Hepatocyte (in vitro differentiated cells): ENCODE data around the gene ANO2. TPM values are rescaled to one million over a fixed set of nuclear protein-coding genes. Genes with fewer than 3 reads are reported as not detected.
"Not testable (repeated sequence)": the region's sequence is repeated elsewhere in the genome, so short reads cannot be mapped to it uniquely, and the experiment has no call there.

Experiments used
- DNase-seq: peaks from one replicate; pipeline ENCODE4 v3.0.0-alpha.2; 2016; ENCODE audit warnings: low spot score
- H2AFZ ChIP-seq: fragments of 200-600 bp; sonication (generic); 2 replicates; pipeline ENCODE4 v1.6.0; 2016; ENCODE audit warnings: antibody characterized with exemption, mild to moderate bottlenecking
- H3K27ac ChIP-seq: fragments of 200-600 bp; sonication (generic); 2 replicates; pipeline ENCODE4 v1.5.1; 2016; ENCODE audit warnings: mild to moderate bottlenecking
- H3K27me3 ChIP-seq: fragments of 200-600 bp; sonication (generic); 2 replicates; pipeline ENCODE4 v1.6.1; 2016
- H3K36me3 ChIP-seq: fragments of 200-600 bp; sonication (generic); replicated peaks from 2 replicates; pipeline ENCODE4 v1.5.1; 2016; ENCODE audit warnings: low read depth; ENCODE audit not compliant: insufficient read depth
- H3K4me1 ChIP-seq: fragments of 200-600 bp; sonication (generic); 2 replicates; pipeline ENCODE4 v1.5.1; 2016; ENCODE audit warnings: mild to moderate bottlenecking, moderate library complexity; ENCODE audit not compliant: insufficient read depth
- H3K4me2 ChIP-seq: fragments of 200-600 bp; sonication (generic); 2 replicates; pipeline ENCODE4 v1.6.0; 2016
- H3K4me3 ChIP-seq: fragments of 200-600 bp; sonication (generic); 2 replicates; pipeline ENCODE4 v1.5.1; 2016; ENCODE audit warnings: mild to moderate bottlenecking
- H3K79me2 ChIP-seq: fragments of 200-600 bp; sonication (generic); 2 replicates; pipeline ENCODE4 v1.6.0; 2017; ENCODE audit warnings: mild to moderate bottlenecking
- H3K9me2 ChIP-seq: fragments of 200-600 bp; sonication (generic); replicated peaks from 2 replicates; pipeline ENCODE4 v1.6.0; 2017; ENCODE audit warnings: mild to moderate bottlenecking; ENCODE audit not compliant: insufficient read depth
- H3K9me3 ChIP-seq: fragments of 200-600 bp; sonication (generic); 2 replicates; pipeline ENCODE4 v1.5.1; 2016; ENCODE audit warnings: low read depth, mild to moderate bottlenecking
- H4K20me1 ChIP-seq: fragments of 200-600 bp; sonication (generic); 2 replicates; pipeline ENCODE4 v1.6.0; 2016; ENCODE audit warnings: mild to moderate bottlenecking; ENCODE audit not compliant: insufficient read depth, poor library complexity, severe bottlenecking
- CTCF ChIP-seq: fragments of 200-600 bp; sonication (generic); IDR thresholded peaks from 2 replicates; pipeline ENCODE4 v1.5.1; 2016; ENCODE audit warnings: antibody characterized with exemption, mild to moderate bottlenecking; ENCODE audit not compliant: poor library complexity
- EZH2 ChIP-seq: fragments of 200-600 bp; sonication (generic); IDR thresholded peaks from 2 replicates; pipeline ENCODE4 v1.6.1; 2016; ENCODE audit warnings: antibody characterized with exemption, mild to moderate bottlenecking, borderline replicate concordance
- EZH2phosphoT487 ChIP-seq: fragments of 200-600 bp; sonication (generic); IDR thresholded peaks from one replicate; pipeline ENCODE4 v1.6.1; 2018; ENCODE audit warnings: antibody characterized with exemption, mild to moderate bottlenecking, low read depth, moderate library complexity; ENCODE audit not compliant: unreplicated experiment, severe bottlenecking
- WGBS: methylation state at CpG from one replicate; pipeline ENCODE4 v1.1.6; 2016; ENCODE audit warnings: low lambda C conversion rate; ENCODE audit errors: missing lambda C conversion rate; 5-methylcytosine and 5-hydroxymethylcytosine counted together
- polyA plus RNA-seq: library from polyadenylated mRNA; unstranded; fragments of >200 nt; fragmentation: Nextera tagmentation; extraction: Ambion mirVana; gene quantifications from 2 replicates; pipeline ENCODE4 v1.2.1, GENCODE V29; 2016
- total RNA-seq: library from RNA; depleted of rRNA; stranded (reverse); fragments of >200 nt; gene quantifications from 2 replicates; pipeline ENCODE4 v1.2.3, GENCODE V29; 2014

ANO2 gene
- total and polyA plus RNA-seq, 2 experiments from 2014 or later: 1.0 to 1.9 TPM

- peaks cover 3% of the 10 kb centered on the region for H3K4me1 ChIP-seq
- no peaks in the 10 kb centered on the region for H4K20me1 ChIP-seq
- no peaks in the 10 kb centered on the region for H3K27me3 ChIP-seq
- no peak overlapping the region for H2AFZ ChIP-seq
- no peak overlapping the region for H3K27ac ChIP-seq
- no peak overlapping the region for H3K4me3 ChIP-seq
- H3K4me2 ChIP-seq: no peak overlapping the region
- no peaks in the 10 kb centered on the region for H3K36me3 ChIP-seq
- 94% methylated on average over 9 of the region's 9 CpGs for WGBS
- H3K9me3 ChIP-seq: no peaks in the 10 kb centered on the region
- DNase-seq: no peak
- no peaks in the 10 kb centered on the region for H3K9me2 ChIP-seq
- no peaks in the 10 kb centered on the region for H3K79me2 ChIP-seq
- TF ChIP-seq CTCF (no peak), EZH2 (no peak), EZH2phosphoT487 (no peak)
Observed at GRCh38 chr12:5840944-5841343, 104.1 kb downstream of the ANO2 start.

GRCh38 chr12:5830111-5830510 lies 114.9 kb downstream of the ANO2 start:
- H3K9me2 ChIP-seq: no peaks in the 10 kb centered on the region
- WGBS: 76% methylated on average over 6 of the region's 6 CpGs
- peaks cover 6% of the 10 kb centered on the region for H3K27me3 ChIP-seq
- no peak for TF ChIP-seq EZH2phosphoT487
- TF ChIP-seq CTCF: no peak
- no peak for TF ChIP-seq EZH2
- no peaks in the 10 kb centered on the region for H3K79me2 ChIP-seq
- no peak overlapping the region for H2AFZ ChIP-seq
- no peaks in the 10 kb centered on the region for H3K4me1 ChIP-seq
- H4K20me1 ChIP-seq: no peaks in the 10 kb centered on the region
- H3K9me3 ChIP-seq: no peaks in the 10 kb centered on the region
- no peaks in the 10 kb centered on the region for H3K36me3 ChIP-seq
- no peak for DNase-seq
- H3K4me3 ChIP-seq: no peak overlapping the region
- H3K4me2 ChIP-seq: no peak overlapping the region
- no peak overlapping the region for H3K27ac ChIP-seq

- H3K4me3 ChIP-seq: no peak overlapping the region
Observed at GRCh38 chr12:5827591-5827990, 117.5 kb downstream of the ANO2 start.

GRCh38 chr12:5825761-5826160 lies 119.3 kb downstream of the ANO2 start:
- H3K27me3 ChIP-seq, H3K4me1 ChIP-seq, H3K4me2 ChIP-seq, H3K27ac ChIP-seq, H3K4me3 ChIP-seq, DNase-seq, H3K79me2 ChIP-seq, H4K20me1 ChIP-seq, H3K9me2 ChIP-seq, H2AFZ ChIP-seq, H3K9me3 ChIP-seq, H3K36me3 ChIP-seq: not testable (repeated sequence)
- 85% methylated on average over 3 of the region's 3 CpGs for WGBS

More at GRCh38 chr12:5827591-5827990, 117.5 kb downstream of the ANO2 start:
- no peaks in the 10 kb centered on the region for H3K9me2 ChIP-seq
- TF ChIP-seq EZH2phosphoT487: no peak
- TF ChIP-seq EZH2: no peak
- TF ChIP-seq CTCF: no peak
- no peak overlapping the region for H2AFZ ChIP-seq
- no peak overlapping the region for H3K27ac ChIP-seq
- no peaks in the 10 kb centered on the region for H3K36me3 ChIP-seq
- H4K20me1 ChIP-seq: no peaks in the 10 kb centered on the region
- DNase-seq: no peak
- WGBS: 69% methylated on average over 17 of the region's 22 CpGs
- no peaks in the 10 kb centered on the region for H3K9me3 ChIP-seq
- no peaks in the 10 kb centered on the region for H3K27me3 ChIP-seq
- H3K4me2 ChIP-seq: no peak overlapping the region
- no peaks in the 10 kb centered on the region for H3K79me2 ChIP-seq
- no peaks in the 10 kb centered on the region for H3K4me1 ChIP-seq

GRCh38 chr12:5818877-5819276 lies 126.2 kb downstream of the ANO2 start:
- DNase-seq, H2AFZ ChIP-seq, H3K4me1 ChIP-seq, H3K4me3 ChIP-seq, H3K9me3 ChIP-seq, H3K27ac ChIP-seq, H3K4me2 ChIP-seq, H3K79me2 ChIP-seq, H4K20me1 ChIP-seq, H3K27me3 ChIP-seq, H3K36me3 ChIP-seq, H3K9me2 ChIP-seq: not testable (repeated sequence)
- WGBS: 53% methylated on average over 1 of the region's 1 CpG
